GM12878 (cell line): ENCODE results near the gene CYYR1. TPM values are rescaled to one million over a fixed set of nuclear protein-coding genes. Genes with fewer than 3 reads are reported as not detected.

Experiments
- ATAC-seq: fragments of 200-7000 bp; cut with Tn5 transposase; 3 replicates; pipeline ENCODE4 v1.9.1; 2020; ENCODE audit warnings: mild to moderate bottlenecking, moderate library complexity
- BruUV-seq: library from RNA; stranded (reverse); fragments of 400-500 nt; replicated peaks from 2 replicates; lab custom pipeline; 2021; lab: Mats Ljungman, UMichigan
- CTCF ChIA-PET: fragments of 300-600 bp; sonication (Branson Sonifier 250); formaldehyde crosslinking; extraction: SDS; loops from one replicate; lab custom pipeline; 2021; ENCODE audit warnings: inconsistent platforms; lab: Yijun Ruan, JAX
- POLR2A ChIA-PET: fragments of 350-600 bp; formaldehyde crosslinking; extraction: SDS; loops from one replicate; lab custom pipeline; 2021; ENCODE audit warnings: inconsistent platforms; lab: Charles Lee
- RAD21 ChIA-PET: fragments of 300-600 bp; sonication (Branson Sonifier 250); formaldehyde crosslinking; loops from one replicate; lab custom pipeline; 2023; ENCODE audit warnings: antibody characterized with exemption; ENCODE audit not compliant: unreplicated experiment; lab: Charles Lee
- SMC1A ChIA-PET: fragments of 300-600 bp; sonication (Branson Sonifier 250); formaldehyde crosslinking; loops from one replicate; lab custom pipeline; 2023; ENCODE audit not compliant: unreplicated experiment, uncharacterized antibody; lab: Charles Lee
- DNase-seq: peaks from one replicate; pipeline ENCODE4 v3.0.0-alpha.2; 2011; ENCODE audit warnings: low read depth, low spot score
- FAIRE-seq: peaks from 3 replicates; lab custom pipeline; 2011; peaks lifted over from hg19 to GRCh38; lab: Jason Lieb, UNC
- H2AFZ ChIP-seq: 2 replicates; pipeline ENCODE4 v1.6.0; 2011; ENCODE audit warnings: low read depth, low read length, control low read depth; ENCODE audit not compliant: control insufficient read depth
- H3K27ac ChIP-seq: 2 replicates; pipeline ENCODE4 v1.5.1; 2011; ENCODE audit warnings: control low read depth; ENCODE audit not compliant: control insufficient read depth, insufficient read depth
- H3K27me3 ChIP-seq, 2 experiments: replicated peaks in 1 of 2; 2 replicates each; pipeline versions ENCODE4 v1.6.0 to v1.6.1; 2011; ENCODE audit warnings: low read length in 1 of 2; ENCODE audit not compliant: control insufficient read depth in 2 of 2, insufficient read depth in 2 of 2
- H3K36me3 ChIP-seq, 2 experiments: 2 replicates each; pipeline ENCODE4 v1.5.1; 2011; ENCODE audit warnings: low read length in 1 of 2; ENCODE audit not compliant: control insufficient read depth in 2 of 2, insufficient read depth in 2 of 2
- H3K4me1 ChIP-seq: 2 replicates; pipeline ENCODE4 v1.6.1; 2011; ENCODE audit warnings: mild to moderate bottlenecking, low read length, moderate library complexity, mixed read lengths; ENCODE audit not compliant: control insufficient read depth, insufficient read depth
- H3K4me2 ChIP-seq: 2 replicates; pipeline ENCODE4 v1.6.0; 2011; ENCODE audit warnings: control low read depth; ENCODE audit not compliant: control insufficient read depth, insufficient read depth
- H3K4me3 ChIP-seq: fragments of 200-600 bp; sonication (generic); 2 replicates; pipeline ENCODE4 v1.5.1; 2016
- H3K79me2 ChIP-seq: 2 replicates; pipeline ENCODE4 v1.6.0; 2011; ENCODE audit warnings: low read length; ENCODE audit not compliant: control insufficient read depth, insufficient read depth
- H3K9ac ChIP-seq: 2 replicates; pipeline ENCODE4 v1.8.0; 2011; ENCODE audit warnings: low read length, control low read depth, mixed read lengths; ENCODE audit not compliant: control insufficient read depth, insufficient read depth
- H3K9me3 ChIP-seq: replicated peaks from 3 replicates; pipeline ENCODE4 v1.5.1; 2011; ENCODE audit warnings: mild to moderate bottlenecking, low read length; ENCODE audit not compliant: control insufficient read depth, insufficient read depth
- H4K20me1 ChIP-seq: 2 replicates; pipeline ENCODE4 v1.6.0; 2011; ENCODE audit not compliant: control insufficient read depth, insufficient read depth
- CREM ChIP-seq: IDR thresholded peaks from 2 replicates; pipeline ENCODE4 v1.6.1; 2014; ENCODE audit warnings: antibody characterized with exemption, low read depth
- EP300 ChIP-seq, 2 experiments: fragments of 150-350 bp in 1 of 2; IDR thresholded peaks; 2 replicates each; pipeline ENCODE4 v1.6.1; 2011 to 2012; ENCODE audit warnings: low read depth in 2 of 2, low read length in 2 of 2, borderline replicate concordance in 1 of 2, improper control_type of control experiment in 1 of 2, inconsistent platforms in 1 of 2; ENCODE audit not compliant: control insufficient read depth in 1 of 2
- FOS ChIP-seq: IDR thresholded peaks from 3 replicates; pipeline ENCODE4 v1.6.1; 2011; ENCODE audit warnings: borderline replicate concordance; ENCODE audit not compliant: insufficient read length; ENCODE audit errors: extremely low read depth
- MEF2B ChIP-seq: fragments of 450-650 bp; IDR thresholded peaks from 2 replicates; pipeline ENCODE4 v1.6.1; 2018; ENCODE audit warnings: mild to moderate bottlenecking, moderate library complexity; ENCODE audit not compliant: partially characterized antibody, poor library complexity, severe bottlenecking
- NR2C1 ChIP-seq: fragments of 450-650 bp; IDR thresholded peaks from 2 replicates; pipeline ENCODE4 v1.6.1; 2017; ENCODE audit warnings: antibody characterized with exemption, mild to moderate bottlenecking, moderate library complexity
- NR2C2 ChIP-seq: IDR thresholded peaks from 2 replicates; pipeline ENCODE4 v1.6.1; 2011; ENCODE audit warnings: borderline replicate concordance, low read depth; ENCODE audit not compliant: control insufficient read depth, insufficient read length
- PML ChIP-seq: IDR thresholded peaks from 2 replicates; pipeline ENCODE4 v1.6.1; 2012; ENCODE audit warnings: low read length, inconsistent platforms
- RELA ChIP-seq: fragments of 450-650 bp; IDR thresholded peaks from 2 replicates; pipeline ENCODE4 v1.8.0; 2014; ENCODE audit warnings: borderline replicate concordance; ENCODE audit not compliant: partially characterized antibody
- TARDBP ChIP-seq: IDR thresholded peaks from 2 replicates; pipeline ENCODE4 v1.6.1; 2016; ENCODE audit warnings: borderline replicate concordance
- ZSCAN29 ChIP-seq: fragments of 450-650 bp; IDR thresholded peaks from 2 replicates; pipeline ENCODE4 v1.6.1; 2017; ENCODE audit warnings: mild to moderate bottlenecking, moderate library complexity
- WGBS: methylation state at CpG from one replicate; pipeline ENCODE4 v1.1.6; 2016; ENCODE audit warnings: low lambda C conversion rate; ENCODE audit not compliant: insufficient replicate concordance, insufficient coverage; ENCODE audit errors: missing lambda C conversion rate; 5-methylcytosine and 5-hydroxymethylcytosine counted together
- in situ Hi-C: fragments of 300-500 bp; cut with MboI; formaldehyde crosslinking; loops from 9 replicates; pipeline ENCODE4 v1.14.3; 2018; ENCODE audit warnings: mixed read lengths
- intact Hi-C: fragments of 100-400 bp; cut with micrococcal nuclease; formaldehyde crosslinking; loops from one replicate; pipeline ENCODE4 v1.14.2; 2022; ENCODE audit not compliant: unreplicated experiment
- polyA plus RNA-seq, 11 experiments: library from polyadenylated mRNA; depleted of rRNA in 4 of 11; unstranded in 6 of 11; stranded (reverse) in 5 of 11; fragments of >200 nt; fragmentation: Nextera tagmentation in 4 of 11; fragmentation: Illumina TruSeq in 1 of 11; extraction: Ambion mirVana in 4 of 11; extraction: Trizol in 1 of 11; gene quantifications; 1 replicate in 1 of 11; 2 replicates in 10 of 11; pipeline versions ENCODE4 v1.2.1 to v1.2.3, GENCODE V29; 2011 to 2016; ENCODE audit warnings: inconsistent platforms in 2 of 11, missing spikeins in 2 of 11, low read depth in 1 of 11
- total RNA-seq, 4 experiments: library from RNA; depleted of rRNA in 3 of 4; stranded (reverse); fragments of >200 nt in 3 of 4; fragmentation: Illumina TruSeq in 1 of 4; extraction: Trizol in 1 of 4; gene quantifications; 2 replicates each; pipeline versions ENCODE4 v1.2.1 to v1.2.3, GENCODE V29; 2013 to 2021
- TF ChIP-seq, protein P1 (sequence below): fragments of 450-650 bp; IDR thresholded peaks from 2 replicates; pipeline ENCODE4 v1.6.1; 2017; ENCODE audit warnings: mild to moderate bottlenecking, low read depth, inconsistent platforms; ENCODE audit not compliant: poor library complexity, severe bottlenecking
- TF ChIP-seq, protein P2 (sequence below): IDR thresholded peaks from 2 replicates; pipeline ENCODE4 v1.6.1; 2012; ENCODE audit warnings: low read length, inconsistent platforms
- TF ChIP-seq, protein P3 (sequence below): fragments of 450-650 bp; IDR thresholded peaks from 2 replicates; pipeline ENCODE4 v1.6.1; 2017; ENCODE audit warnings: low read depth, mild to moderate bottlenecking, moderate library complexity
- TF ChIP-seq, protein P4 (sequence below): fragments of 450-650 bp; formaldehyde crosslinking; IDR thresholded peaks from 2 replicates; pipeline ENCODE4 v1.4.0; 2022; ENCODE audit warnings: mild to moderate bottlenecking, moderate library complexity
- TF ChIP-seq, protein P5 (sequence below): IDR thresholded peaks from 2 replicates; pipeline ENCODE4 v1.6.1; 2011; ENCODE audit warnings: low read depth, mild to moderate bottlenecking, low read length, moderate library complexity, borderline replicate concordance; ENCODE audit errors: extremely low read depth

Gene CYYR1
- total and polyA plus RNA-seq, 10 of the 15 experiments (the other 5 are each of a cell fraction or from before 2014, with no cell fraction given) = 0.11 to 0.13 TPM; not detected in 8

DNA sequence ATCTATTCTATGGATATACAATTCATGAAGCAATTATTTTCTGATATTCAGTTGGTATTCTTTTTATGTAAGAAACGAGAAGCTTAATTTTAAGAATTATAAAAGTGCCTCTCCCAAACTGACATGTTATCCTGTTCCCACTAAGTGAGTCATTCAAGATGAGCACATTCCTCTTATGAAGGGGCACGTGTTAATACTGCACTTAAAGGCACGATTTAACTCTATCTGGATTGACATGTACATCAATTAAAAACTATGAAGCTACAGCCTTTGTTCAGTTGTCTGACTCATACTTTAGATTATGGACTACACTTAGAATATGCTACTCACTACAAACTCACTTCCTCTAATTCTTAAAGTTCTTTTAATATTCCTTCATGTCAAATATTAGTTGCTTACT is 111.6 kb downstream of the CYYR1 start:
- ChIA-PET RAD21 (no interaction called here), POLR2A (no interaction called here), CTCF (no interaction called here), SMC1A (no interaction called here)
- intact Hi-C loops = no loop called here
- Histone ChIP-seq H3K36me3 (no peaks in the 10 kb centered on the region), H2AFZ (no peak overlapping the region), H3K4me1 (no peaks in the 10 kb centered on the region), H4K20me1 (no peaks in the 10 kb centered on the region), H3K9me3 (no peaks in the 10 kb centered on the region), H3K4me2 (no peak overlapping the region), H3K4me3 (no peak overlapping the region), H3K27ac (no peak overlapping the region), H3K27me3 (no peaks in the 10 kb centered on the region), H3K9ac (no peak overlapping the region), H3K79me2 (no peaks in the 10 kb centered on the region)
- 0% methylated on average over 3 of the region's 3 CpGs for WGBS
- FAIRE-seq (no peak), DNase-seq (no peak), ATAC-seq (no peak)
- in situ Hi-C loops = no loop called here
- BruUV-seq = no TSS peak
- TF ChIP-seq EP300 (IDR thresholded peaks at IDR 0.05; ENCODE audit: borderline replicate concordance in 1 of 2, control insufficient read depth in 1 of 2, low read depth in 2 of 2, low read length in 2 of 2) (no peak), ZSCAN29 (no peak), NR2C1 (no peak), PML (no peak), RELA (no peak), MEF2B (no peak), TARDBP (no peak), FOS (no peak), CREM (no peak), NR2C2 (no peak)
- TF ChIP-seq, protein P1, sequence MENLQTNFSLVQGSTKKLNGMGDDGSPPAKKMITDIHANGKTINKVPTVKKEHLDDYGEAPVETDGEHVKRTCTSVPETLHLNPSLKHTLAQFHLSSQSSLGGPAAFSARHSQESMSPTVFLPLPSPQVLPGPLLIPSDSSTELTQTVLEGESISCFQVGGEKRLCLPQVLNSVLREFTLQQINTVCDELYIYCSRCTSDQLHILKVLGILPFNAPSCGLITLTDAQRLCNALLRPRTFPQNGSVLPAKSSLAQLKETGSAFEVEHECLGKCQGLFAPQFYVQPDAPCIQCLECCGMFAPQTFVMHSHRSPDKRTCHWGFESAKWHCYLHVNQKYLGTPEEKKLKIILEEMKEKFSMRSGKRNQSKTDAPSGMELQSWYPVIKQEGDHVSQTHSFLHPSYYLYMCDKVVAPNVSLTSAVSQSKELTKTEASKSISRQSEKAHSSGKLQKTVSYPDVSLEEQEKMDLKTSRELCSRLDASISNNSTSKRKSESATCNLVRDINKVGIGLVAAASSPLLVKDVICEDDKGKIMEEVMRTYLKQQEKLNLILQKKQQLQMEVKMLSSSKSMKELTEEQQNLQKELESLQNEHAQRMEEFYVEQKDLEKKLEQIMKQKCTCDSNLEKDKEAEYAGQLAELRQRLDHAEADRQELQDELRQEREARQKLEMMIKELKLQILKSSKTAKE = no peak
- TF ChIP-seq, protein P2, sequence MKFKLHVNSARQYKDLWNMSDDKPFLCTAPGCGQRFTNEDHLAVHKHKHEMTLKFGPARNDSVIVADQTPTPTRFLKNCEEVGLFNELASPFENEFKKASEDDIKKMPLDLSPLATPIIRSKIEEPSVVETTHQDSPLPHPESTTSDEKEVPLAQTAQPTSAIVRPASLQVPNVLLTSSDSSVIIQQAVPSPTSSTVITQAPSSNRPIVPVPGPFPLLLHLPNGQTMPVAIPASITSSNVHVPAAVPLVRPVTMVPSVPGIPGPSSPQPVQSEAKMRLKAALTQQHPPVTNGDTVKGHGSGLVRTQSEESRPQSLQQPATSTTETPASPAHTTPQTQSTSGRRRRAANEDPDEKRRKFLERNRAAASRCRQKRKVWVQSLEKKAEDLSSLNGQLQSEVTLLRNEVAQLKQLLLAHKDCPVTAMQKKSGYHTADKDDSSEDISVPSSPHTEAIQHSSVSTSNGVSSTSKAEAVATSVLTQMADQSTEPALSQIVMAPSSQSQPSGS = no peak
- TF ChIP-seq, protein P3, sequence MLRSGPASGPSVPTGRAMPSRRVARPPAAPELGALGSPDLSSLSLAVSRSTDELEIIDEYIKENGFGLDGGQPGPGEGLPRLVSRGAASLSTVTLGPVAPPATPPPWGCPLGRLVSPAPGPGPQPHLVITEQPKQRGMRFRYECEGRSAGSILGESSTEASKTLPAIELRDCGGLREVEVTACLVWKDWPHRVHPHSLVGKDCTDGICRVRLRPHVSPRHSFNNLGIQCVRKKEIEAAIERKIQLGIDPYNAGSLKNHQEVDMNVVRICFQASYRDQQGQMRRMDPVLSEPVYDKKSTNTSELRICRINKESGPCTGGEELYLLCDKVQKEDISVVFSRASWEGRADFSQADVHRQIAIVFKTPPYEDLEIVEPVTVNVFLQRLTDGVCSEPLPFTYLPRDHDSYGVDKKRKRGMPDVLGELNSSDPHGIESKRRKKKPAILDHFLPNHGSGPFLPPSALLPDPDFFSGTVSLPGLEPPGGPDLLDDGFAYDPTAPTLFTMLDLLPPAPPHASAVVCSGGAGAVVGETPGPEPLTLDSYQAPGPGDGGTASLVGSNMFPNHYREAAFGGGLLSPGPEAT = no peak
- TF ChIP-seq, protein P4, sequence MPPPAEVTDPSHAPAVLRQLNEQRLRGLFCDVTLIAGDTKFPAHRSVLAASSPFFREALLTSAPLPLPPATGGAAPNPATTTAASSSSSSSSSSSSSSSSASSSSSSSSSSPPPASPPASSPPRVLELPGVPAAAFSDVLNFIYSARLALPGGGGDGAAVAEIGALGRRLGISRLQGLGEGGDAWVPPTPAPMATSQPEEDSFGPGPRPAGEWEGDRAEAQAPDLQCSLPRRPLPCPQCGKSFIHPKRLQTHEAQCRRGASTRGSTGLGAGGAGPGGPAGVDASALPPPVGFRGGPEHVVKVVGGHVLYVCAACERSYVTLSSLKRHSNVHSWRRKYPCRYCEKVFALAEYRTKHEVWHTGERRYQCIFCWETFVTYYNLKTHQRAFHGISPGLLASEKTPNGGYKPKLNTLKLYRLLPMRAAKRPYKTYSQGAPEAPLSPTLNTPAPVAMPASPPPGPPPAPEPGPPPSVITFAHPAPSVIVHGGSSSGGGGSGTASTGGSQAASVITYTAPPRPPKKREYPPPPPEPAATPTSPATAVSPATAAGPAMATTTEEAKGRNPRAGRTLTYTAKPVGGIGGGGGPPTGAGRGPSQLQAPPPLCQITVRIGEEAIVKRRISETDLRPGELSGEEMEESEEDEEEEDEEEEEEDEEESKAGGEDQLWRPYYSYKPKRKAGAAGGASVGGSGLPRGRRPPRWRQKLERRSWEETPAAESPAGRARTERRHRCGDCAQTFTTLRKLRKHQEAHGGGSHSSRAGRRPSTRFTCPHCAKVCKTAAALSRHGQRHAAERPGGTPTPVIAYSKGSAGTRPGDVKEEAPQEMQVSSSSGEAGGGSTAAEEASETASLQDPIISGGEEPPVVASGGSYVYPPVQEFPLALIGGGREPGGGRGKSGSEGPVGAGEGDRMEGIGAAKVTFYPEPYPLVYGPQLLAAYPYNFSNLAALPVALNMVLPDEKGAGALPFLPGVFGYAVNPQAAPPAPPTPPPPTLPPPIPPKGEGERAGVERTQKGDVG (CRISPR knock-in tag) = no peak
- TF ChIP-seq, protein P5, sequence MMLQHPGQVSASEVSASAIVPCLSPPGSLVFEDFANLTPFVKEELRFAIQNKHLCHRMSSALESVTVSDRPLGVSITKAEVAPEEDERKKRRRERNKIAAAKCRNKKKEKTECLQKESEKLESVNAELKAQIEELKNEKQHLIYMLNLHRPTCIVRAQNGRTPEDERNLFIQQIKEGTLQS = no peak
